HG02943 (cell line): Measurements from ENCODE around the gene ITPR1.

Experiments
- ATAC-seq: cut with Tn5 transposase; IDR thresholded peaks from one replicate; pipeline ENCODE4 v1.9.1; 2021; ENCODE audit warnings: mild to moderate bottlenecking, low read depth, moderate library complexity; ENCODE audit not compliant: unreplicated experiment

The ITPR1 gene

GRCh38 chr3:4708230-4708629, 215.1 kb downstream of the ITPR1 start:
- no peak for ATAC-seq

GRCh38 chr3:4709341-4709740, 216.2 kb downstream of the ITPR1 start:
- no peak for ATAC-seq

GRCh38 chr3:4710191-4710590, 217.0 kb downstream of the ITPR1 start:
- ATAC-seq: no peak

- ATAC-seq: peak; percentile 18
Measured at GRCh38 chr3:4711680-4711992, 218.5 kb downstream of the ITPR1 start.

GRCh38 chr3:4712109-4712508, 219.0 kb downstream of the ITPR1 start:
- no peak for ATAC-seq

- no peak for ATAC-seq
Measured at GRCh38 chr3:4714045-4714444, 220.9 kb downstream of the ITPR1 start.

- ATAC-seq: no peak
Measured at GRCh38 chr3:4716266-4716665, 223.1 kb downstream of the ITPR1 start.

GRCh38 chr3:4716706-4717362, 223.7 kb downstream of the ITPR1 start:
- ATAC-seq: no peak

GRCh38 chr3:4717363-4717740, 224.2 kb downstream of the ITPR1 start:
- ATAC-seq: no peak

GRCh38 chr3:4718179-4718736, 225.1 kb downstream of the ITPR1 start:
- ATAC-seq: no peak

- no peak for ATAC-seq
Measured at GRCh38 chr3:4719046-4719501, 225.9 kb downstream of the ITPR1 start.

- ATAC-seq: no peak
Measured at GRCh38 chr3:4720316-4721075, 227.3 kb downstream of the ITPR1 start.

GRCh38 chr3:4721511-4721911, 228.4 kb downstream of the ITPR1 start:
- ATAC-seq: no peak

- no peak for ATAC-seq
Measured at GRCh38 chr3:4722103-4722502, 229.0 kb downstream of the ITPR1 start.

- no peak for ATAC-seq
Measured at GRCh38 chr3:4724051-4724629, 231.0 kb downstream of the ITPR1 start.

GRCh38 chr3:4726549-4726948, 233.4 kb downstream of the ITPR1 start:
- ATAC-seq: no peak

- no peak for ATAC-seq
Measured at GRCh38 chr3:4729061-4729973, 236.2 kb downstream of the ITPR1 start.

GRCh38 chr3:4730719-4731118, 237.6 kb downstream of the ITPR1 start:
- no peak for ATAC-seq

GRCh38 chr3:4731543-4732111, 238.5 kb downstream of the ITPR1 start:
- no peak for ATAC-seq

GRCh38 chr3:4732925-4733324, 239.8 kb downstream of the ITPR1 start:
- no peak for ATAC-seq
